Gastrocnemius medialis (tissue), 4 donors: ENCODE results near the gene DTL.

Experiments used
- POLR2A ChIP-seq, 2 donors: fragments of 450-650 bp; IDR thresholded peaks; one replicate each; pipeline ENCODE4 v1.6.1; 2017; ENCODE audit warnings: antibody characterized with exemption in 2 of 2, mild to moderate bottlenecking in 2 of 2, moderate library complexity in 2 of 2
- TF ChIP-seq, protein P1 (sequence below), 5 experiments: fragments of 450-650 bp in 3 of 5; fragments of 200-600 bp in 2 of 5; sonication (generic) in 2 of 5; IDR thresholded peaks in 4 of 5; conservative IDR thresholded peaks in 1 of 5; 1 replicate in 4 of 5; 2 replicates in 1 of 5; pipeline ENCODE4 v1.5.1; 2016 to 2019; ENCODE audit warnings: antibody characterized with exemption in 5 of 5, mild to moderate bottlenecking in 3 of 5, moderate library complexity in 3 of 5

DNA sequence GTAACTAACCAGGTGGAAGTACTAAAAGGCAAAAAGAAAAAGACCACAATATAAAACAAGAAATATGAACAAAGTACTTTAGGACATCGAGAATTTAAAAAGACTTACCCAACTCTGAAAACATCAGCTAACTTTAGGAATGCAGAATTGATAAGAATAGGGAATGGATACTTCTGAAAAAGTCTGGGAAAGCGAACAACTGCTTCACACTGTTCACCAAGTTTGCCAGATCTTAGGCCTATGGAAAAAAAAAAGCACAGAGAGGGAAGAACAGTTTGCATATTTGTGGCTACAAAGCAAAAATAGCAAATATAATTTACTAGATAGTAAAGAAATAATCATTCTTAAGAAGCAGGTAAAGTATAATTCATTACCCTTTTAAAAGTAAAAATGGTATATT, 14.6 kb upstream of the DTL start:
- TF ChIP-seq, protein P1, sequence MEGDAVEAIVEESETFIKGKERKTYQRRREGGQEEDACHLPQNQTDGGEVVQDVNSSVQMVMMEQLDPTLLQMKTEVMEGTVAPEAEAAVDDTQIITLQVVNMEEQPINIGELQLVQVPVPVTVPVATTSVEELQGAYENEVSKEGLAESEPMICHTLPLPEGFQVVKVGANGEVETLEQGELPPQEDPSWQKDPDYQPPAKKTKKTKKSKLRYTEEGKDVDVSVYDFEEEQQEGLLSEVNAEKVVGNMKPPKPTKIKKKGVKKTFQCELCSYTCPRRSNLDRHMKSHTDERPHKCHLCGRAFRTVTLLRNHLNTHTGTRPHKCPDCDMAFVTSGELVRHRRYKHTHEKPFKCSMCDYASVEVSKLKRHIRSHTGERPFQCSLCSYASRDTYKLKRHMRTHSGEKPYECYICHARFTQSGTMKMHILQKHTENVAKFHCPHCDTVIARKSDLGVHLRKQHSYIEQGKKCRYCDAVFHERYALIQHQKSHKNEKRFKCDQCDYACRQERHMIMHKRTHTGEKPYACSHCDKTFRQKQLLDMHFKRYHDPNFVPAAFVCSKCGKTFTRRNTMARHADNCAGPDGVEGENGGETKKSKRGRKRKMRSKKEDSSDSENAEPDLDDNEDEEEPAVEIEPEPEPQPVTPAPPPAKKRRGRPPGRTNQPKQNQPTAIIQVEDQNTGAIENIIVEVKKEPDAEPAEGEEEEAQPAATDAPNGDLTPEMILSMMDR (IDR thresholded peaks at IDR 0.05 in 4 of 5, conservative IDR thresholded peaks at IDR 0.05 in 1 of 5), result no peak
- TF ChIP-seq POLR2A (IDR thresholded peaks at IDR 0.05), result no peak
